ENCODE data around the gene CASP8AP2. TPM values are rescaled to one million over a fixed set of nuclear protein-coding genes. Genes with fewer than 3 reads are reported as not detected.
A peak's percentile ranks its signal among the peaks of the same experiment; 100 is the strongest.
"Not testable (repeated sequence)": the region's sequence is repeated elsewhere in the genome, so short reads cannot be mapped to it uniquely, and the experiment has no call there.

The CASP8AP2 gene
- total RNA-seq, 2 experiments from 2014 or later, result 32.4 to 34.2 TPM

- Mint-ChIP-seq H3K4me3 (peak overlapping the region; percentile 99), H3K36me3 (peaks cover 29% of the 10 kb centered on the region), H3K4me1 (ENCODE audit: low read depth) (peaks cover 27% of the 10 kb centered on the region), H3K27ac (peak overlapping the region; percentile 95)
- ChIA-PET POLR2A (interaction anchor here (0.6 to 3.3 kb wide), 6 partner anchors 9 to 759 kb away, joined by 3 to 55 read pairs (median 3); partner anchors contain the start of genes LYRM2 and MDN1), CTCF (interaction anchor here (0.8 to 2.7 kb wide), 3 partner anchors 9 to 649 kb away, joined by 3 to 25 read pairs (median 4); partner anchors contain the start of gene MDN1)
- not testable (repeated sequence) for H3K27me3 Mint-ChIP-seq, DNase-seq, H3K9me3 Mint-ChIP-seq
- intact Hi-C loops (cut with micrococcal nuclease), result loop anchor here (2.0 to 10.0 kb wide), 7 partner anchors 252 to 748 kb away; partner anchors contain the start of genes ANKRD6, PNRC1 and UBE2J1
Measured at GRCh38 chr6:89828475-89828987, 1.1 kb upstream of the CASP8AP2 start.

DNA sequence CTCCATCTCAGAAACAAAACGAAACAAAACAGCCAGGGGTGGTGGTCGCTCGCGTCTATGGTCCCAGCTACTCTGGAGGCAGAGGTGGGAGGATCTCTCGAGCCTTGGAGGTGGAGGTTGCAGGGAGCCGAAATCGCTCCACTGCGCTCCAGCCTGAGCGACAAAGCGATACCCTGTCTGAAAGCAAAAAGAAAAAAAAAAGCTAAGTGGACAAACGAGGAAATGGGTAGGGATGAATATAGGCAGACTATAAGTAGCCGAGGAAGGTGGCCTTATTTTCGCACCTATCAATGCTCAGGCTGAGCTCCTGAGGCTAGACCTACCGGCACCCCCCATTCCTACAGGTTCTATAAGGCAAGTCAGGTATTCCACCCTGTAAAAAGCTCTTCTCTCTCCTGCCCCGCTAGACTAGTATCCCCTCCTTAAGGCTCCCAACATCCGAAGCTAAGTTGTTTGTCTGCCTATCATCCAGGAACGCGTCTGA is 650 bp upstream of the CASP8AP2 start:
- H3K27me3 Mint-ChIP-seq, result no peaks in the 10 kb centered on the region
- intact Hi-C loops (cut with micrococcal nuclease), result loop anchor here (1.0 to 10.0 kb wide), 9 partner anchors 10 to 748 kb away; partner anchors contain the start of genes ANKRD6, LYRM2, MDN1 and PNRC1
- peaks cover 32% of the 10 kb centered on the region for H3K36me3 Mint-ChIP-seq

DNA sequence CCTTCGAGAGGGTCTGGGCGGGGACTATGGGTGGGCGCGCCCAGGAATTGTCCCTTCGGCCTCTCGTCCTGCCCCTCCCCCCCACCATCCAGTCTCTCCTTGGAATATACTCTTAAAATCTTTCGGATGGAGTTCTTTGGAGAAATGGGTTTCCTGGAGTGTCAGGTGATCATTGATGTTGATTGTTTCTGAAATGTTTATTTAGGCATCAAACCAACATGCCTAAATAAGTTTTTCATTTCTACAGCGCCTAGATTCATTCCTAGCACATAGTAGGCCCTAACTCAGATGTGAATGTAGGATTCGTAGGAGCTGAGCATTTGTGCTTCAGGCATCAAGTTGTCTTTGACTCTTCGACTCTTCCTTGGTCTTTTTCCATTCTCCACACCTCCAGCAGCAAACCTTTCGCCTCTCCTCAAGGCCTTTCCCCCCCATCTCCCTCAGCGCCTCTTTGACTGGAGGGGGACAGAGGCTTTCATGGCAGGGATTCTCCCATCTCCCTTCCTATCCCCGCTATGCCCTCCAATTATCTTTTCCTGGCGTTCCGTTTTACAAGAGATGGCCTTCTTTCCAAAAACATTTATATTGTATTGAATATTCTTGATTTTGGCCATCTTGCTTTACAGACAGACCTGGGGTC is 610 bp downstream of the CASP8AP2 start:
- Mint-ChIP-seq H3K36me3 (peaks cover 38% of the 10 kb centered on the region), H3K4me1 (ENCODE audit: low read depth) (peaks cover 39% of the 10 kb centered on the region), H3K27me3 (no peaks in the 10 kb centered on the region), H3K27ac (peak overlapping the region; percentile 95), H3K4me3 (peak overlapping the region; percentile 99), H3K9me3 (no peaks in the 10 kb centered on the region)
- no peak for DNase-seq
- intact Hi-C loops (cut with micrococcal nuclease), result no loop called here
- ChIA-PET POLR2A (interaction anchor here (0.6 to 3.3 kb wide), 3 partner anchors 10 to 192 kb away, joined by 3 to 55 read pairs (median 5); partner anchors contain the start of genes LYRM2 and MDN1), CTCF (interaction anchor here (2.7 kb wide), 1 partner anchor 11 kb away, joined by 25 read pairs; the partner anchor contains the start of gene MDN1)

More for the DNA sequence above, 650 bp upstream of the CASP8AP2 start:
- Mint-ChIP-seq H3K9me3 (no peaks in the 10 kb centered on the region), H3K4me3 (peak overlapping the region; percentile 99), H3K4me1 (ENCODE audit: low read depth) (peaks cover 30% of the 10 kb centered on the region), H3K27ac (peak overlapping the region; percentile 95)
- ChIA-PET CTCF (interaction anchor here (0.8 to 2.7 kb wide), 3 partner anchors 10 to 649 kb away, joined by 3 to 25 read pairs (median 4); partner anchors contain the start of gene MDN1), POLR2A (interaction anchor here (0.6 to 3.3 kb wide), 10 partner anchors 9 to 758 kb away, joined by 3 to 55 read pairs (median 3); partner anchors contain the start of genes LYRM2 and MDN1)
- DNase-seq, result peak; percentile 33

DNA sequence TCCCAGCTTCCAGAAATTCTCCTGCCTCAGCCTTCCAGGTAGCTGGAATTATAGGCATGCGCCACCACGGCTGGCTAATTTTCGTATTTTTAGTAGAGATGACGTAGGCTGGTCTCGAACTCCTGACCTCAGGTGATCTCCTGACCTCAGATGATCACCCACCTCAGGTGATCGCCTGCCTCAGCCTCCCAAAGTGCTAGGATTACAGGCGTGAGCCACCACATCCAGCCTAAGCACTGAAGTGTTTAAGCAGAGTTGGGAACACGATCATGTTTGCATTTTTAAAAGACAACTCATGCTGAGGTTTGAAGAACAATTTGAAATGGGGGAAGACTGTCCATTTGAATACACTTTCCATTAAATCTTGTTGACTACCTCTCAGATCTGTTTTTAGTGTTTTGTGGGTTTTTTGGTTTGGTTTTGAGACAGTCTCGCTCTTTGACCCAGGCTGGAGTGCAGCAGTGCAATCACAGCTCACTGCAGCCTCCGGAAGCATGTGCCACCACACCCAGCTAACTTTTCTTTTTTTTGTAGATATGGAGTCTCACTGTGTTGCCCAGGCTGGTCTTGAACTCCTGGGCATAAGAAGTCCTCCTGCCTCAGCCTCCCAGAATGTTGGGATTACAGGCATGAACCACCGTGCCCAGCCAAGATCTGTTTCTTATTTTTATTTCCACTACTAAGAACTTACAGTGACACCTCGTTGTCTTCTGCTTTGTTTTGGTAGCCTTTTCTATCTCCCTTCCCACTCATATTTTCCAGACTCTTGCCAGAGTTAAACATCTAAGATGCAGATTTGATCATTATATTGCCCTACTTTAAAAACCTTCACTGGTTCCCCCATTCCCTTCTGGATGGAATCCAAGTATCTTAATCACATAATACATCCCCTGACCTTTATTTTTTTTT is 5.5 kb downstream of the CASP8AP2 start:
- peaks cover 62% of the 10 kb centered on the region for H3K36me3 Mint-ChIP-seq
- H3K4me3 Mint-ChIP-seq, result peak overlapping the region; percentile 9
- intact Hi-C loops (cut with micrococcal nuclease), result loop anchor here (1.0 to 5.0 kb wide), 3 partner anchors 16 to 747 kb away; partner anchors contain the start of gene MDN1
- no peaks in the 10 kb centered on the region for H3K27me3 Mint-ChIP-seq
- POLR2A ChIA-PET, result interaction anchor here (0.6 to 1.0 kb wide), 3 partner anchors 16 to 615 kb away, joined by 3 to 4 read pairs (median 3); partner anchors contain the start of gene MDN1
- peaks cover 61% of the 10 kb centered on the region for H3K4me1 Mint-ChIP-seq (ENCODE audit: low read depth)
- peak overlapping the region; percentile 76 for H3K27ac Mint-ChIP-seq
- CTCF ChIA-PET, result interaction anchor here (0.7 kb wide), 1 partner anchor 689 kb away, joined by 6 read pairs; no protein-coding TSS in a partner anchor
- peak; percentile 71 for DNase-seq
- no peaks in the 10 kb centered on the region for H3K9me3 Mint-ChIP-seq

- ChIA-PET POLR2A (interaction anchor here (1.4 kb wide), 1 partner anchor 15 kb away, joined by 3 read pairs; no protein-coding TSS in a partner anchor), CTCF (no interaction called here)
- H3K27me3 Mint-ChIP-seq, result no peaks in the 10 kb centered on the region
- H3K36me3 Mint-ChIP-seq, result peaks cover 50% of the 10 kb centered on the region
- intact Hi-C loops (cut with micrococcal nuclease), result loop anchor here (5.0 kb wide), 1 partner anchor 746 kb away; no protein-coding TSS in a partner anchor
- DNase-seq, result no peak
- no peak overlapping the region for H3K27ac Mint-ChIP-seq
- H3K9me3 Mint-ChIP-seq, result no peaks in the 10 kb centered on the region
- no peak overlapping the region for H3K4me3 Mint-ChIP-seq
- peaks cover 52% of the 10 kb centered on the region for H3K4me1 Mint-ChIP-seq (ENCODE audit: low read depth)
Measured at GRCh38 chr6:89836639-89837222, 7.1 kb downstream of the CASP8AP2 start.

DNA sequence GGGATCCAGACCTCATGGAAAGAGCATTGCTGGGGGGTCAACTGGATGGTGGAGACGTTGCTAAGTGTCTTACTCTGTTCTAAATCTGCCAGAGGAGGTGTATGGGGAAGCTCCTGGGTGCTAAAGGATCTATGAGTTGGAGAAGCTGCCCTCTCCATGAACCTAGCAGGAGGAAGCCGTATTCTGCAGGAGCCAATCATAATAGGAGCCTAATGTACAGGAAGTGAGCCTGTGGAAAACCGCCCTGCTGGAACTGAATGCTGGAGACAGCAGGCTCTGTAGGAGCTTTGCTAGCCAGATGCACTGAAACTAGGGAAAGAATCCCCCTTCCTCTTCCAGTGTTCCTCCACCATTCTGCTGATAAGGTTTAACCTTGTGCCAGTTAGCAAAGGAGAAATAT is 10.9 kb downstream of the CASP8AP2 start:
- ChIA-PET POLR2A (no interaction called here), CTCF (no interaction called here)
- Mint-ChIP-seq H3K9me3 (no peaks in the 10 kb centered on the region), H3K4me1 (ENCODE audit: low read depth) (peaks cover 39% of the 10 kb centered on the region), H3K4me3 (no peak overlapping the region), H3K36me3 (peaks cover 25% of the 10 kb centered on the region), H3K27me3 (no peaks in the 10 kb centered on the region), H3K27ac (no peak overlapping the region)
- intact Hi-C loops (cut with micrococcal nuclease), result no loop called here
- no peak for DNase-seq

DNA sequence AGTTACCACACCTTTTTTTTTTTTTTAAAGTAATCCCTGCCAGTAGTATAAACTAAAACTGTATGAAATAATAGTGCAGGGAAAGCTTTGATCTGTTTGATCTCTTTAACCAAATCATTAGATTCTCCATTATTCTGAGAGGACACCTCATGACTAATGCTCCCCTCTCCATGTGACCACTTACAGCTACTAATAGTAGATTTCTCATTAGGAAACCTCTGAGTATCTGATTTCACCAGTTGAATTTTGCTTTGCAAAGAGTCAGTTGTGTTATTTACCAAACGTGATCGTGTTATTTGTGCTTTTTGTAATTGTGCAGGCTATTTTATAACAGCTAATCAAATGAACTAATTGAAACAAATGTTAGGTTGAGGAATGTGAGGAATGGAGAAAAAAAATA is 12.5 kb downstream of the CASP8AP2 start:
- peaks cover 10% of the 10 kb centered on the region for H3K36me3 Mint-ChIP-seq

GRCh38 chr6:89843070-89843469 is 13.4 kb downstream of the CASP8AP2 start:
- DNase-seq, result no peak
- ChIA-PET POLR2A (no interaction called here), CTCF (interaction anchor here (0.7 kb wide), 1 partner anchor 633 kb away, joined by 4 read pairs; no protein-coding TSS in a partner anchor)
- H3K36me3 Mint-ChIP-seq, result peaks cover 6% of the 10 kb centered on the region
- H3K4me3 Mint-ChIP-seq, result no peak overlapping the region
- H3K27me3 Mint-ChIP-seq, result no peaks in the 10 kb centered on the region
- H3K4me1 Mint-ChIP-seq (ENCODE audit: low read depth), result peaks cover 24% of the 10 kb centered on the region
- intact Hi-C loops (cut with micrococcal nuclease), result no loop called here
- no peaks in the 10 kb centered on the region for H3K9me3 Mint-ChIP-seq
- H3K27ac Mint-ChIP-seq, result no peak overlapping the region

More for the DNA sequence above, 12.5 kb downstream of the CASP8AP2 start:
- POLR2A ChIA-PET, result no interaction called here
- CTCF ChIA-PET, result no interaction called here
- Mint-ChIP-seq H3K9me3 (no peaks in the 10 kb centered on the region), H3K27ac (no peak overlapping the region), H3K4me1 (ENCODE audit: low read depth) (peaks cover 24% of the 10 kb centered on the region), H3K4me3 (no peak overlapping the region), H3K27me3 (no peaks in the 10 kb centered on the region)
- DNase-seq, result no peak
- intact Hi-C loops (cut with micrococcal nuclease), result no loop called here

DNA sequence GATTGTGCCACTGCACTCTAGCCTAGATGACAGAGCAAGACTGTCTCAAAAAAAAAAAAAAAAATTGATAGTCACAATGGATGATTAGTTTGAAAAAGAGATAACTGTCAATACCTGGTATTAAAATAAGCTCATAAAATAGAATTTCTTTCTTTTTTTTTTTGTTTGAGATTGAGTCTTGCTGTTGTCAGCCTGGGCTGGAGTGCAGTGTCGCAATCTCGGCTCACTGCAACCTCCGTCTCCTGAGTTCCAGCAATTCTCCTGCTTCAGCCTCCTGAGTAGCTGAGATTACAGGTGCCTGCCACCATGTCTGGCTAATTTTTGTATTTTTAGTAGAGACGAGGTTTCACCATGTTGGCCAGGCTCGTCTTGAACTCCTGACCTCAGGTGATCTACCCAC is 17.8 kb downstream of the CASP8AP2 start:
- H3K27me3 Mint-ChIP-seq; intact Hi-C loops (cut with micrococcal nuclease); H3K9me3 Mint-ChIP-seq; CTCF ChIA-PET; DNase-seq; H3K27ac Mint-ChIP-seq; H3K4me3 Mint-ChIP-seq: not testable (repeated sequence)
- peaks cover 15% of the 10 kb centered on the region for H3K4me1 Mint-ChIP-seq (ENCODE audit: low read depth)
- POLR2A ChIA-PET, result interaction anchor here (0.6 kb wide), 1 partner anchor 495 kb away, joined by 3 read pairs; the partner anchor contains the start of gene UBE2J1
- H3K36me3 Mint-ChIP-seq, result peaks cover 29% of the 10 kb centered on the region

DNA sequence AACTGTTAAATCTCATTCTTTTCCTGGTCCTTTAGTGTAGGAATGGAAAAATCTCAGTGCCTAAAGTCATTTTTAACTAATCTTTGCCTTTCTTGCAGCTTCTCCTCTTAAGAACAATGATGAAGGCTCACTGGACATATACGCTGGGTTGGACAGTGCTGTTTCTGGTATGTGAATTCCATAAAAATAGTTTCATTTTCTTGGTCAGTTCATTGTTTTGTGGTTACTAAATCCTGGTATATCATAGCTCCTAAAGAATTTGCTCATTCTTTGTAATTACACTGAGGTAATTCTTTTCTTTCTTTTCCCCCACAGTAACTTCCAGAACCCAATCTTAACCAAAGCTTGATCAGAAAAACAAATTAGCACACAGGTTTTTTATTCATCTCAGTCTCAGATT is 23.4 kb downstream of the CASP8AP2 start:
- ChIA-PET CTCF (no interaction called here), POLR2A (no interaction called here)
- no peak overlapping the region for H3K4me3 Mint-ChIP-seq
- H3K4me1 Mint-ChIP-seq (ENCODE audit: low read depth), result peaks cover 5% of the 10 kb centered on the region
- no peaks in the 10 kb centered on the region for H3K27me3 Mint-ChIP-seq
- no peak for DNase-seq
- intact Hi-C loops (cut with micrococcal nuclease), result no loop called here
- H3K36me3 Mint-ChIP-seq, result peaks cover 54% of the 10 kb centered on the region
- no peak overlapping the region for H3K27ac Mint-ChIP-seq
- no peaks in the 10 kb centered on the region for H3K9me3 Mint-ChIP-seq

DNA sequence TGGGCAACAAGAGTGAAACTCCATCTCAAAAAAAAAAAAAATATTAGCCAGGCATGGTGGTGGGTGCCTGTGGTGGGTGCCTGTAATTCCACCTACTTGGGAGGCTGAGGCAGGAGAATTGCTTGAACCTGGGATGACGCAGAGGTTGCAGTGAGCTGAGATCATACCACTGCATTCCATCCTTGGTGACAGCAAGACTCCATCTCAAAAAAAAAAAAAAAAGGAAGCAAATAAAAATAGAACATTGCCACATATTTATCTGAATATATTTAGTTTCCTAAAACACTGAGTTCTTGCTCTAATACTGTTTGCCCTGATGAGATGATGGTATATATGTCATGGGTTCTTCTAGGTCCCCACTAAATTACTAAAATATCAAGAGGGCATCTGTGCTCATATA is 28.4 kb downstream of the CASP8AP2 start:
- no peaks in the 10 kb centered on the region for H3K9me3 Mint-ChIP-seq
- no peak overlapping the region for H3K4me3 Mint-ChIP-seq
- no peak for DNase-seq
- H3K4me1 Mint-ChIP-seq (ENCODE audit: low read depth), result peaks cover 16% of the 10 kb centered on the region
- ChIA-PET CTCF (no interaction called here), POLR2A (interaction anchor here (0.7 kb wide), 1 partner anchor 494 kb away, joined by 3 read pairs; no protein-coding TSS in a partner anchor)
- no peak overlapping the region for H3K27ac Mint-ChIP-seq
- H3K27me3 Mint-ChIP-seq, result no peaks in the 10 kb centered on the region
- intact Hi-C loops (cut with micrococcal nuclease), result no loop called here
- H3K36me3 Mint-ChIP-seq, result peaks cover 57% of the 10 kb centered on the region

Data from activated CD4-positive, alpha-beta memory T cell treated with anti-CD3 and anti-CD28 coated beads for 36 hours (primary cell).